Lower leg skin (tissue), 3 donors: ENCODE data around the gene CDK16.

Experiments used
- CTCF ChIP-seq, 3 donors: fragments of 450-650 bp; IDR thresholded peaks; one replicate each; pipeline ENCODE4 v1.5.1; 2016; ENCODE audit warnings: antibody characterized with exemption in 3 of 3, mild to moderate bottlenecking in 3 of 3, moderate library complexity in 2 of 3
- POLR2A ChIP-seq, 2 donors: fragments of 450-650 bp; IDR thresholded peaks; one replicate each; pipeline ENCODE4 v1.6.1; 2016 to 2017; ENCODE audit warnings: antibody characterized with exemption in 2 of 2, mild to moderate bottlenecking in 1 of 2, moderate library complexity in 1 of 2

- TF ChIP-seq CTCF (IDR thresholded peaks at IDR 0.05), result no peak
- TF ChIP-seq POLR2A (IDR thresholded peaks at IDR 0.05), result no peak
Observed at GRCh38 chrX:47179928-47180255, 38.6 kb upstream of the CDK16 start.
